ENCODE measurements around the gene CDH18.

- TF ChIP-seq CTCF (CRISPR knock-in tag; IDR thresholded peaks at IDR 0.05): no peak
- TF ChIP-seq ZFX (CRISPR knock-in tag; IDR thresholded peaks at IDR 0.05; ENCODE audit: low read depth): no peak
- TF ChIP-seq ZBTB20 (CRISPR knock-in tag; IDR thresholded peaks at IDR 0.05; ENCODE audit: borderline replicate concordance, low read depth): no peak
- TF ChIP-seq JUND (CRISPR knock-in tag; IDR thresholded peaks at IDR 0.05): no peak
- TF ChIP-seq POLR2A (IDR thresholded peaks at IDR 0.05; ENCODE audit: insufficient read depth in 1 of 2, low read depth in 2 of 2, low read length in 2 of 2): no peak
- TF ChIP-seq ZNF12 (CRISPR knock-in tag; IDR thresholded peaks at IDR 0.05): no peak
- TF ChIP-seq, protein P1, sequence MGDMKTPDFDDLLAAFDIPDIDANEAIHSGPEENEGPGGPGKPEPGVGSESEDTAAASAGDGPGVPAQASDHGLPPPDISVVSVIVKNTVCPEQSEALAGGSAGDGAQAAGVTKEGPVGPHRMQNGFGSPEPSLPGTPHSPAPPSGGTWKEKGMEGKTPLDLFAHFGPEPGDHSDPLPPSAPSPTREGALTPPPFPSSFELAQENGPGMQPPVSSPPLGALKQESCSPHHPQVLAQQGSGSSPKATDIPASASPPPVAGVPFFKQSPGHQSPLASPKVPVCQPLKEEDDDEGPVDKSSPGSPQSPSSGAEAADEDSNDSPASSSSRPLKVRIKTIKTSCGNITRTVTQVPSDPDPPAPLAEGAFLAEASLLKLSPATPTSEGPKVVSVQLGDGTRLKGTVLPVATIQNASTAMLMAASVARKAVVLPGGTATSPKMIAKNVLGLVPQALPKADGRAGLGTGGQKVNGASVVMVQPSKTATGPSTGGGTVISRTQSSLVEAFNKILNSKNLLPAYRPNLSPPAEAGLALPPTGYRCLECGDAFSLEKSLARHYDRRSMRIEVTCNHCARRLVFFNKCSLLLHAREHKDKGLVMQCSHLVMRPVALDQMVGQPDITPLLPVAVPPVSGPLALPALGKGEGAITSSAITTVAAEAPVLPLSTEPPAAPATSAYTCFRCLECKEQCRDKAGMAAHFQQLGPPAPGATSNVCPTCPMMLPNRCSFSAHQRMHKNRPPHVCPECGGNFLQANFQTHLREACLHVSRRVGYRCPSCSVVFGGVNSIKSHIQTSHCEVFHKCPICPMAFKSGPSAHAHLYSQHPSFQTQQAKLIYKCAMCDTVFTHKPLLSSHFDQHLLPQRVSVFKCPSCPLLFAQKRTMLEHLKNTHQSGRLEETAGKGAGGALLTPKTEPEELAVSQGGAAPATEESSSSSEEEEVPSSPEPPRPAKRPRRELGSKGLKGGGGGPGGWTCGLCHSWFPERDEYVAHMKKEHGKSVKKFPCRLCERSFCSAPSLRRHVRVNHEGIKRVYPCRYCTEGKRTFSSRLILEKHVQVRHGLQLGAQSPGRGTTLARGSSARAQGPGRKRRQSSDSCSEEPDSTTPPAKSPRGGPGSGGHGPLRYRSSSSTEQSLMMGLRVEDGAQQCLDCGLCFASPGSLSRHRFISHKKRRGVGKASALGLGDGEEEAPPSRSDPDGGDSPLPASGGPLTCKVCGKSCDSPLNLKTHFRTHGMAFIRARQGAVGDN (CRISPR knock-in tag; IDR thresholded peaks at IDR 0.05): no peak
Measured at GRCh38 chr5:19988457-19988856, 457 bp upstream of the CDH18 start.
